GM19025 (cell line): ENCODE data around the gene RAP1A.
"Not testable (repeated sequence)": the region's sequence is repeated elsewhere in the genome, so short reads cannot be mapped to it uniquely, and the experiment has no call there.

ENCODE experiments used
- ATAC-seq: cut with Tn5 transposase; IDR thresholded peaks from one replicate; pipeline ENCODE4 v1.9.1; 2021; ENCODE audit warnings: mild to moderate bottlenecking, low read depth, moderate library complexity; ENCODE audit not compliant: unreplicated experiment

RAP1A gene

GRCh38 chr1:111658622-111659021 lies 39.0 kb downstream of the RAP1A start:
- no peak for ATAC-seq

- no peak for ATAC-seq
Measured at GRCh38 chr1:111660204-111661150, 40.9 kb downstream of the RAP1A start.

GRCh38 chr1:111664652-111665051 lies 45.1 kb downstream of the RAP1A start:
- ATAC-seq = no peak

- ATAC-seq = no peak
Measured at GRCh38 chr1:111665497-111665896, 45.9 kb downstream of the RAP1A start.

GRCh38 chr1:111666828-111667227 lies 47.2 kb downstream of the RAP1A start:
- no peak for ATAC-seq

GRCh38 chr1:111669268-111669667 lies 49.7 kb downstream of the RAP1A start:
- ATAC-seq = no peak

- ATAC-seq = no peak
Measured at GRCh38 chr1:111671852-111672251, 52.3 kb downstream of the RAP1A start.

- ATAC-seq = no peak
Measured at GRCh38 chr1:111672331-111672730, 52.7 kb downstream of the RAP1A start.

GRCh38 chr1:111677604-111678003 lies 58.0 kb downstream of the RAP1A start:
- no peak for ATAC-seq

GRCh38 chr1:111679541-111679940 lies 60.0 kb downstream of the RAP1A start:
- no peak for ATAC-seq

- not testable (repeated sequence) for ATAC-seq
Measured at GRCh38 chr1:111680212-111680800, 60.7 kb downstream of the RAP1A start.

- not testable (repeated sequence) for ATAC-seq
Measured at GRCh38 chr1:111685293-111686153, 65.9 kb downstream of the RAP1A start.

- no peak for ATAC-seq
Measured at GRCh38 chr1:111690306-111690617, 70.7 kb downstream of the RAP1A start.

GRCh38 chr1:111691886-111692285 lies 72.3 kb downstream of the RAP1A start:
- ATAC-seq = no peak

- no peak for ATAC-seq
Measured at GRCh38 chr1:111695801-111696200, 76.2 kb downstream of the RAP1A start.

- no peak for ATAC-seq
Measured at GRCh38 chr1:111696330-111696729, 76.7 kb downstream of the RAP1A start.

- no peak for ATAC-seq
Measured at GRCh38 chr1:111699268-111699667, 79.7 kb downstream of the RAP1A start.

GRCh38 chr1:111702504-111703050 lies 83.0 kb downstream of the RAP1A start:
- ATAC-seq = no peak

GRCh38 chr1:111704240-111704639 lies 84.7 kb downstream of the RAP1A start:
- no peak for ATAC-seq

GRCh38 chr1:111704776-111705175 lies 85.2 kb downstream of the RAP1A start:
- no peak for ATAC-seq

- no peak for ATAC-seq
Measured at GRCh38 chr1:111705841-111706240, 86.3 kb downstream of the RAP1A start.
